ENCODE measurements around the gene CGREF1.
A peak's percentile ranks its signal among the peaks of the same experiment; 100 is the strongest.

CGREF1 gene

GRCh38 chr2:27137322-27137935 lies 18.5 kb upstream of the CGREF1 start:
- TF ChIP-seq CTCF (IDR thresholded peaks at IDR 0.05; ENCODE audit: extremely low read depth, insufficient read depth, missing control alignments) = no peak
- in situ Hi-C loops (cut with MboI; ENCODE audit: low pct_unique_long_range_greater_than_20kb, low sequenced_read_pairs, unreplicated experiment) = no loop called here
- DNase-seq (ENCODE audit: low spot score) = no peak

- TF ChIP-seq CTCF (IDR thresholded peaks at IDR 0.05; ENCODE audit: extremely low read depth, insufficient read depth, missing control alignments) = no peak
- in situ Hi-C loops (cut with MboI; ENCODE audit: low pct_unique_long_range_greater_than_20kb, low sequenced_read_pairs, unreplicated experiment) = no loop called here
- DNase-seq (ENCODE audit: low spot score) = no peak
Measured at GRCh38 chr2:27136751-27137150, 17.8 kb upstream of the CGREF1 start.

- in situ Hi-C loops (cut with MboI; ENCODE audit: low pct_unique_long_range_greater_than_20kb, low sequenced_read_pairs, unreplicated experiment) = no loop called here
- no peak for DNase-seq (ENCODE audit: low spot score)
- TF ChIP-seq CTCF (IDR thresholded peaks at IDR 0.05; ENCODE audit: extremely low read depth, insufficient read depth, missing control alignments) = no peak
Measured at GRCh38 chr2:27135478-27135955, 16.6 kb upstream of the CGREF1 start.

GRCh38 chr2:27134781-27135477 lies 16.0 kb upstream of the CGREF1 start:
- TF ChIP-seq CTCF (IDR thresholded peaks at IDR 0.05; ENCODE audit: extremely low read depth, insufficient read depth, missing control alignments) = no peak
- DNase-seq (ENCODE audit: low spot score) = no peak
- in situ Hi-C loops (cut with MboI; ENCODE audit: low pct_unique_long_range_greater_than_20kb, low sequenced_read_pairs, unreplicated experiment) = no loop called here

GRCh38 chr2:27133905-27134780 lies 15.2 kb upstream of the CGREF1 start, which contains the start of gene PREB:
Gene PREB, minus strand, starts transcription at chr2:27134636. Its CDS starts 215 bp downstream, at chr2:27134421.
- DNase-seq (ENCODE audit: low spot score) = peak; percentile 99
- peak; percentile 36 for TF ChIP-seq CTCF (IDR thresholded peaks at IDR 0.05; ENCODE audit: extremely low read depth, insufficient read depth, missing control alignments)
- in situ Hi-C loops (cut with MboI; ENCODE audit: low pct_unique_long_range_greater_than_20kb, low sequenced_read_pairs, unreplicated experiment) = no loop called here

GRCh38 chr2:27133195-27133875 lies 14.4 kb upstream of the CGREF1 start:
- in situ Hi-C loops (cut with MboI; ENCODE audit: low pct_unique_long_range_greater_than_20kb, low sequenced_read_pairs, unreplicated experiment) = no loop called here
- DNase-seq (ENCODE audit: low spot score) = no peak
- no peak for TF ChIP-seq CTCF (IDR thresholded peaks at IDR 0.05; ENCODE audit: extremely low read depth, insufficient read depth, missing control alignments)
